Panc1 (cell line): ENCODE results near the gene STYK1.
"Not testable (repeated sequence)": the region's sequence is repeated elsewhere in the genome, so short reads cannot be mapped to it uniquely, and the experiment has no call there.

Source experiments
- POLR2AphosphoS5 ChIP-seq: IDR thresholded peaks from 2 replicates; pipeline ENCODE4 v1.6.1; 2012; ENCODE audit warnings: mild to moderate bottlenecking, low read depth, low read length, moderate library complexity
- SIN3A ChIP-seq: IDR thresholded peaks from 2 replicates; pipeline ENCODE4 v1.6.1; 2012; ENCODE audit warnings: low read depth, mild to moderate bottlenecking, low read length, moderate library complexity, borderline replicate concordance; ENCODE audit not compliant: insufficient read depth
- TF ChIP-seq, protein P1 (sequence below): fragments of 450-650 bp; IDR thresholded peaks from 2 replicates; pipeline ENCODE4 v1.5.1; 2017; ENCODE audit warnings: mild to moderate bottlenecking
- TF ChIP-seq, protein P2 (sequence below), 2 experiments: IDR thresholded peaks; 2 replicates each; pipeline ENCODE4 v1.6.1; 2011 to 2012; ENCODE audit warnings: low read depth in 2 of 2, control low read depth in 1 of 2, low read length in 1 of 2, mild to moderate bottlenecking in 1 of 2, moderate library complexity in 1 of 2; ENCODE audit not compliant: insufficient read depth in 1 of 2

DNA sequence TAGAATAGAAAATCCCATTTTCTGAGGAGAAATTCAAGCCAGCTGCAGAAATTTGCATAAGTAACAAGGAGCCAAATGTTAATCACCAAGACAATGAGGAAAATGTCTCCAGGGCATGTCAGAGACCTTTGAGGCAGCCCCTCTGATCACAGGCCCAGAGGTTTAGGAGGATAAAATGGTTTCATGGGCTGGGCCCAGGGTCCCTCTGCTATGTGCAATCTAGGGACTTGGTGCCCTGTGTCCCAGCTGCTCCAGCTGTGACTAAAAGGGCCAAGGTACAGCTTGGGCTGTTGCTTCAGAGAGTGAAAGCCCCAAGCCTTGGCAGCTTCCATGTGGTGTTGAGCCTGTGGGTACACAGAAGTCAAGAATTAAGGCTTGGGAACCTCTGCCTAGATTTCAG, 27.3 kb downstream of the STYK1 start:
- TF ChIP-seq, protein P1, sequence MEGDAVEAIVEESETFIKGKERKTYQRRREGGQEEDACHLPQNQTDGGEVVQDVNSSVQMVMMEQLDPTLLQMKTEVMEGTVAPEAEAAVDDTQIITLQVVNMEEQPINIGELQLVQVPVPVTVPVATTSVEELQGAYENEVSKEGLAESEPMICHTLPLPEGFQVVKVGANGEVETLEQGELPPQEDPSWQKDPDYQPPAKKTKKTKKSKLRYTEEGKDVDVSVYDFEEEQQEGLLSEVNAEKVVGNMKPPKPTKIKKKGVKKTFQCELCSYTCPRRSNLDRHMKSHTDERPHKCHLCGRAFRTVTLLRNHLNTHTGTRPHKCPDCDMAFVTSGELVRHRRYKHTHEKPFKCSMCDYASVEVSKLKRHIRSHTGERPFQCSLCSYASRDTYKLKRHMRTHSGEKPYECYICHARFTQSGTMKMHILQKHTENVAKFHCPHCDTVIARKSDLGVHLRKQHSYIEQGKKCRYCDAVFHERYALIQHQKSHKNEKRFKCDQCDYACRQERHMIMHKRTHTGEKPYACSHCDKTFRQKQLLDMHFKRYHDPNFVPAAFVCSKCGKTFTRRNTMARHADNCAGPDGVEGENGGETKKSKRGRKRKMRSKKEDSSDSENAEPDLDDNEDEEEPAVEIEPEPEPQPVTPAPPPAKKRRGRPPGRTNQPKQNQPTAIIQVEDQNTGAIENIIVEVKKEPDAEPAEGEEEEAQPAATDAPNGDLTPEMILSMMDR = not testable (repeated sequence)
- not testable (repeated sequence) for TF ChIP-seq POLR2AphosphoS5, SIN3A
- TF ChIP-seq, protein P2, sequence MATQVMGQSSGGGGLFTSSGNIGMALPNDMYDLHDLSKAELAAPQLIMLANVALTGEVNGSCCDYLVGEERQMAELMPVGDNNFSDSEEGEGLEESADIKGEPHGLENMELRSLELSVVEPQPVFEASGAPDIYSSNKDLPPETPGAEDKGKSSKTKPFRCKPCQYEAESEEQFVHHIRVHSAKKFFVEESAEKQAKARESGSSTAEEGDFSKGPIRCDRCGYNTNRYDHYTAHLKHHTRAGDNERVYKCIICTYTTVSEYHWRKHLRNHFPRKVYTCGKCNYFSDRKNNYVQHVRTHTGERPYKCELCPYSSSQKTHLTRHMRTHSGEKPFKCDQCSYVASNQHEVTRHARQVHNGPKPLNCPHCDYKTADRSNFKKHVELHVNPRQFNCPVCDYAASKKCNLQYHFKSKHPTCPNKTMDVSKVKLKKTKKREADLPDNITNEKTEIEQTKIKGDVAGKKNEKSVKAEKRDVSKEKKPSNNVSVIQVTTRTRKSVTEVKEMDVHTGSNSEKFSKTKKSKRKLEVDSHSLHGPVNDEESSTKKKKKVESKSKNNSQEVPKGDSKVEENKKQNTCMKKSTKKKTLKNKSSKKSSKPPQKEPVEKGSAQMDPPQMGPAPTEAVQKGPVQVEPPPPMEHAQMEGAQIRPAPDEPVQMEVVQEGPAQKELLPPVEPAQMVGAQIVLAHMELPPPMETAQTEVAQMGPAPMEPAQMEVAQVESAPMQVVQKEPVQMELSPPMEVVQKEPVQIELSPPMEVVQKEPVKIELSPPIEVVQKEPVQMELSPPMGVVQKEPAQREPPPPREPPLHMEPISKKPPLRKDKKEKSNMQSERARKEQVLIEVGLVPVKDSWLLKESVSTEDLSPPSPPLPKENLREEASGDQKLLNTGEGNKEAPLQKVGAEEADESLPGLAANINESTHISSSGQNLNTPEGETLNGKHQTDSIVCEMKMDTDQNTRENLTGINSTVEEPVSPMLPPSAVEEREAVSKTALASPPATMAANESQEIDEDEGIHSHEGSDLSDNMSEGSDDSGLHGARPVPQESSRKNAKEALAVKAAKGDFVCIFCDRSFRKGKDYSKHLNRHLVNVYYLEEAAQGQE (IDR thresholded peaks at IDR 0.05; ENCODE audit: insufficient read depth in 1 of 2, low read depth in 2 of 2, low read length in 1 of 2) = not testable (repeated sequence)
